Fibroblast of the conjunctiva (primary cell): Measurements from ENCODE around the gene HSPA12A.

Source experiments
- DNase-seq: peaks from one replicate; pipeline ENCODE4 v3.0.0-alpha.2; 2010; ENCODE audit warnings: low read depth

Gene HSPA12A

DNA sequence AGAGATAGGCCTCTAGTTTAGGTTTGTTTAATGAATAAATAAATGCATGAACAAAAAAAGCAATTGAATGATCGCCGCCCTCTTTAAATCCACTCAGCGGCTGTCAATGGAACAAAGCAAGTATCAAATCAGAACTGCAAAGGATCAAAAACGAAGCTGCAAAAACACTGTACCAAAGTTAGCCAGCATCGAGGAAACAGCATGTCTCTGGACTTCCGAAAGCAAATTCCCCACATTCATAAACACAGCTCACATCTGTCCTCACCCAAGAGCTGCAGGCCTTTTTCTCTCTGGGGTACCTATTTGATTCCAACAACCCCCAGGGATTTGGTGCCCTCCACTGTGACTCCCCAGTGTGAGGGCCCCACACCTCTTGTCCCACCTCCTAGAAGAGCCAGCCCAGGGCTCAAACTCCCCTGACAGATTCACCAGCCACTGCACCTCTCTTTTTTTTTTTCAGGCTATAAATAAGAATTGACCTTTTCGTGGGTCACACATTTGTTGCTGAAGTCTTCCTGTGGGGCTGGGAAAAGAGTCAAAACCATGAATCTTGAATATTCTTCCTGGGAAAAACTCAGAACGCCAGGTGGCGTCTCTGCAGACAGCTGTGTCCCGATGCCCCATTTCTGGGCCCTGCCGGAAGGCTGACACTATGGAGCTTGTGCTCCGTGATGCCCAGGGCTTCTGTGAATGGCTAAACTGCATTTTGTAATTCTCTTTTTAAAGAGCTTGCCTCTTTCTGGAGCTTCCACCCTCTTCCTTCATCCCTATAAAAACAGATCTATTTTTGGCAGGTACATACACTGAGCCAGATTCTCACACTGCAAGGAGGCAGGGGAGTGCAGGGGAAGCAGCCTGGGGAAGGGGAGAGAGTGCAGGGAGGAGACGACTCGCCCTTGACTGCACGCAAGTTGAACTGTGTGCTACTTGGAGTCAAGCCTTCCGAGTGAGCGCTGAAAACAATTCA, 51.7 kb downstream of the HSPA12A start:
- no peak for DNase-seq

DNA sequence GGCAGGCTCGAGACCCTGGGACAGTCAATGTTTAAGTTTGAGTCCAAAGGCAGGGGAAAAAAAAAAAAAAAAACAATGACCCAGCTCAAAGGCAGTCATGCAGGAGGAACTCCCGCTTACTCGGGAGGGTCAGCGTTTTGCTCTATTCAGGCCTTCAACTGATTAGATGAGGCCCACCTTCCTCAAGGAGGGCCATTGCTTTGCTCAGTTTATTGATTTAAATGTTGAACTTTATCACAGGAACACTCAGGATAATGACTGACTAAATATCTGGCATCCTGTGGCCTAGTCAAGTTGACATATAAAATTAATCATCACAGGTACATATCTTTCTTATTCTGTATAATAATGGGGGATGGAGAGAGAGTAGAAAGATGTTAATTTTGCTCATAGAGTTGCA, 52.6 kb downstream of the HSPA12A start:
- DNase-seq = no peak

DNA sequence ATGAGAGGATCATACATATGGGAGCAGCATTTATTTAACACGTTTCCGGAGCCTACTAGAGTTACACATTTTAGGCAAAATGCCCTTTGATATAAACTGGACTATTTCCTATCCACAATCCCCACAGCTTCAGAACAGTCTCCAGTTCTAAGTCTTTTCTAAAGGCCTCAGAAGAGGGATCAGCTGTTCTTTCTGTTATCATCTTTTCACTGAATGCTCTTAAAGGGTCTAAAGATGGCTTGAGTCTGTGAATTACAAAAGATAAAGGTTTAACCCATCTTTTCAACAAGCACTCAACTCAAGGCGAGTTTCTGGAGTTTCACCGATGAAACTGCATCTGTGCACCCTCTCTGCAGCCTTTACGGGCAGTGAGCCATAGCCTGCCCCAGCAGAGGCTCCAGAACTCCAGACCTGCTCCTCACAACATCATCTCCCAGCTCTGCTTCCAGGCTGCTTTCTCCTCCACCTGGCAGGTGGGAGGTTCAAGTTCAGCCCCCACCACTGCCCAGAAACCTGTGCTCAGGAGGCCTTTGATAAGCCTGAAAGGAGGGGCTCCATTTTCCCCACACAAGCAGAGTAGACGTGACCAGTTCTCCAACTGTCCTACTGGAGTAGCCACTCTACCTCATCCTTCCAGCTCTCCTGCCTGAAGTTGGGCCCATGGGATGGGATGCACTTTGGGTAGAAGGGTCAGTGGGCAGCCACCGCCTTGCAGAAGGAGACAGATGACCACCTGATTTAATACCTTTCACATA, 53.4 kb downstream of the HSPA12A start:
- no peak for DNase-seq

DNA sequence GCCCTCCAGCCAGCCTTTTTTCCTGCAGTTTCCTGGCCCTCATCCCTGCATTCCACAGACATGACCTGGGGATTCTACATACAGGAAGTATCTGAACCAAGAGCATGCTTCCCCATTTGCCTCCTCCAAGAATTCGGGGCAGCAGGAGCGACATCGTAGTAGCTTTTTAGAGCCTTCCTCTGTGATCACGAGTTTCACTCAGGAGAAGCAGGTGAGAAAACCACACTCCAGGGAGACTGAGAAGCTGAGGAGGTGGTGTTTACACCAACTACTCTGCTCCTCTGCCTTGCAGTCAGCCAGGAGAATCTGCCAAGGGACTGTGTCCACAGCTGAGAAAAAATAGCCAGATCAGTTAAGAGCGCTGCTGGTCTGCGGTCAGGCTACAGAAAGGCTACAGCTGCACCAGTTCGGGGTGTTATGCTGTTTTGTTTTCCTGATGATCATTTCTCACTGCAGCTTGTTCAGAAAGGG, 54.1 kb downstream of the HSPA12A start:
- DNase-seq = no peak

DNA sequence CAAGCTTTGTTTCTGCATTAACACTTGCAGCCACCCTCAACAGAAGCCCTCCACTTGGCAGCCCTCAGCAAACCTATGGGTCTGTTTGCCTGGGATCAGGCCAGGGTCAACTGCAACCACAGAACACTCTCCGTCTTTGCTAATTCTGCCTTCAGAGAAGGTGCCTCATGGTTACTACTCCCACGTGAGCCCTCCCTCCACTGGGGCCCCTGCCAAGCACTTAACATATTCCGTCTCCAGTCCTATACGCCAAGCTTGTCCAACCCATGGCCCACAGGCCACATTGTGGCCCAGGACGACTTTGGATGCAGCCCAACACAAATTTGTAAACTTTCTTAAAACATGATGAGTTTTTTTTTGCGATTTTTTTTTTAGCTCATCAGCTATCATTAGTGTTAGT, 54.7 kb downstream of the HSPA12A start:
- DNase-seq = no peak

DNA sequence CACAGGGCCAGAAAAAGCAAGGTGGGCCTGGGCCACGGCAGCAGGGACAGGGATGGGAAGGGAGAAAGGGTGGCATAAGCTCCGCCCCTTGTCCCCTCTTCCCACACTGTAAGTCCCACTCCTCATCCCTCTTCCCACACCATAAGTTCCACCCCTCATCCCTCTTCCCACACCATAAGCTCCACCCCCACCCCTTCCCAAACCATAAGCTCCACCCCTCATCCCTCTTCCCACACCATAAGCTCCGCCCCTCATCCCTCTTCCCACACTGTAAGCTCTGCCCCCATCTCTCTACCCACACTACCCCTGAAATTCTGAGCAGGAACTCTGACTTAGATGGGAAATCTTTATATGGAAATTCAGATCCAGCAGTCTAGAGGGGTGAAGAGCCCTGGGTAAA, 55.7 kb downstream of the HSPA12A start:
- no peak for DNase-seq

DNA sequence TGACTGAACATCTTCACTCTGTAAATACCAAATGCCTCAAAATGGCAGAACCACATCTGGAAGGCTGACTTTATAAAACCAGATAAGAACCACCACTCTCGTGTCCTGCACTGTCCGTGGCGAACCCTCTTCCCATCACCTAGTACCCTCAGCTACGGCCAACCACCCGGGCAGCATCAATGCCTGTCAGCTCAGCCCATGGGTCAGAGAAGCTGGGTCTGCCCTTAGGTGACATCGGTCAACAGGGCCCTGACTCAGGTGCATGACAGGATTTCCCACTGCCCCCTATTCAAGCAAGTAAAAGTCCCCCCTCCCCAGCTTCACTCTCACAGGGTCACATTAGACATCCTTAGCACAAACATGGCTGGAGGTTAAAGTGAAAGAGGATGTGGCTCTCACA, 56.6 kb downstream of the HSPA12A start:
- DNase-seq = no peak

DNA sequence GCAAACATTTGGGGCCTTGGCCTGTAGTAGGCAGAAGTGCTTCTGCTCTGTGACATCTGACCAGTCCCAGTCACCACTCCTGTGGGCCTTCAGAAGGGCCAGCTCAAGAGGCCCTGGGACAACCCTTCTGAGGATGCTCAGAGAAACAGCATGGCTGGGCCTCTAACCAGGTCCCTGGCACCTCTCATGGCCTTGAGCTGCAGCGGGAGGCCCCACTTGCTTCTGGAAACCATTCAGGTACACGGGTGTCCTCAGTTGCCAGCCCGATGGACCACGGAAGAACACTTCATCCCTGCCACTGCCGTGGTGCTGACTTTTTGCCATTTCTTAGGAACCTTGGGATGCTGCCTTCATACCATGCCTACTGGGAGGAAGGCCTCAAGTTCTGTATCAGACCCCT, 57.6 kb downstream of the HSPA12A start:
- DNase-seq = no peak

DNA sequence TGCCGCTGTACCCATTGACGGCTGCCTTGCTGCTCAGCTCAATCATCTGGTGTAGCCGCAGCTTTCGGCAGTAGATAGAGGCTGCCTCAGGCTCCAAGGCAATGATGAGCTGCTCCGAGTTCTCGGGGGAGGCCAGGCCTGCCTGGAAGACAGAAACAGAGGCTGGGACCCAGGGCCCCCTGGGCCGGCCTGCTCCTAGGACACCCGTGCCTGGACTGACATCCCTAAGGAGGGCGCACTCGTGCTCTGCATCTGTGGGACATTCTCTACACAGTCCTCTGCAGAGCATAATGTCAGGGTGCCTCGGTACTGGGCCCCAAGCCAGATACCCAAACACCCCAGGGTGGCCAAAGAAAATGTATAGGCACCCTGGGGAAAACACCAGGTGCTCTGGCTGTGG, 58.5 kb downstream of the HSPA12A start:
- DNase-seq = no peak

DNA sequence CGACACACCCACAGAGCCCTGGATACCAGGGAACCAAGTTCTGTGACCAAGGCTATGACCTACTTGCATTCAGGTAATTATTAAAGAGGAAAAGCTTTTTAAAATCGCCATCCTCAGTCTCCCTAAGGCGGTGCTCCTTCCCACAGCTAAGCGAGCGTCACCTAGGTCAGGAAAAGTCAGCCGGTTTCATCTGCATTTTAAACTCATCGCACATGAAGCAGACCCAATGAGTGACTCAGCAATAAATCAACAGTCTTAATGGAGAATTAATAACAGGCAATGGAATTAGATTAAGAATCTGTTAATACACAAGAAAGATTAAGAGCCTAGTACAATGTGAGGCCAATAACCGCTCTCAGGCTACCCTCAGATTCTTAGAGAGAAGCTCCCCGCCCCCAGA, 59.2 kb downstream of the HSPA12A start:
- no peak for DNase-seq

DNA sequence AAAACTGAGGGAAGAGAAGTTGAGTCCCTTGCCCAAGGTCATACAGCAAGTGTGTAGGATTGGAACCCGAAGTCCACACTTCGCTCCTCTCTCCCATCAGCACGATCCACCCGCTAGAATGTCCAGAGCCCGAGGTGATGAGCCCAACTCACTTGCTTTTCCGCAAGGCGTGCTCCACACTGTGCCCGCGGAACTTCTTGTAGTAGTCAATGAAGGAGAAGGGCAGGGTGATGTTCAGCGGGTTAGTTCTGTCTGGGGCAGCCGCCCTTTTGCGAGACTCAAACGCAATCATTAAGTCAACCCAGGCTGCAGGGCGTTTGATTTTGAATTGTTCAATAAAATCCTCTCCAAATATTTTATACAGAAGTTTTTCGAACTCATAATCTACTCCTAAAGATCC, 63.0 kb downstream of the HSPA12A start:
- DNase-seq = no peak

DNA sequence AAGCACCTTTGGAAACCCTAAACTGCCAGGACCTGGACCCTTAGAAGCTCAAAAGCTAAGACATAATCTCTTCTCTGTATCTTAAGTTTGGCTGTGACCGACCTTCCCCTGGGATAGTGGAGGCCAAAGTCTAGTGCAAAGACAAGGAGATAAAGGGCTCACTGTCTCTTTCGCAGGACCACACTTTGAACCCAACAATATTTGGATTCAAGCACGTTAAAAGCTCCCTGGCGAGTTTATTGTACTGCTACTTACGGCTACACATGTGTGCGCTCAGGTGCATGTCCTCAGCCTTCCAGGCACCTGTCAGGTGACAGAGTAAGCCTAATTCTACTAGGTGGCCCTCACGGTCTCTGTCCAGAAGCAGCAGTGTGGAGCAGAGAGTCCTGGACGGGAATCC, 65.7 kb downstream of the HSPA12A start:
- no peak for DNase-seq

DNA sequence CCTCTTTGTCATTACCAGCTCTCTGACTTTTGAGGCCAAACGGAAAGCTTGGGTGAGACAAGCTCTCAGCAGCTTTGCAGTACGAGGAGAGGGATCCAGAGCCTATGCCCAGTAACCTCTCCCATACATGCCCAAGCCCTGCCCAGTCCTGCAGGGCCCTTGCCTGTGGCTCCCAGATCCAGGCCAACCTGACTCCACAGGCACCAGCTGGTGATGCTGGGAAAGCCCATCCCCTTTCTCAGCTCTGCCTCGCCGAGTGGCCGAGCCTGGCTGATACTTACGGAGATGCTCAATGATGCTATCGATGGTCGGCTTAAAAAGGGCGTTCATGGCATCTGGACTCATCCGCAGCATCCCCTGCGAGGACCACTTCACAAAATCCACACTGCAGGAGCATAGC, 66.2 kb downstream of the HSPA12A start:
- no peak for DNase-seq

DNA sequence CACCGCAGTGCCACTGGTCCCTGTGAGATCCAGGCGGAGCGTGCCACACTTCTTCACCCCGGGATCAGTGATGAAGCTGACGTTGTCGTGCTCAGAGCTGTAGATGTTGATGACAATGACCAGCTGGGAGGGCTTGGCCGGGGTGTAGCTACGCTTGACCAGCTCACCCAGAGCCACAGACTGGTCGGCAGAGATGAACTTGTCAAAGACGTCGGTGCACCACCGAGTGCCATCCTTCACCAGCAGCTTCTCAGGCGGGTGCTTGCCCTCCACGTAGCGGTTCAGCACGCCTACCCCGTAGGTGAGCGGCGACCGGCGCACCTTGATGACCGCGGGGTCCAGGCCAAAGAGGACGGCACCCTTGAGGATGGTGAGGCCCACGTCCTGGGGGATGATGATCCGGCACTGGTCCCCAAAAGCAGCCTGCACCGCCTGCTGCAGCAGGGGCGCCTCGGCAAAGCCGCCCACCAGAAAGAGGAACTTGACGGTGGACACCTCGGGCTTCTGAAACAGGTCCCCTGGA, 67.4 kb downstream of the HSPA12A start:
- DNase-seq = no peak

DNA sequence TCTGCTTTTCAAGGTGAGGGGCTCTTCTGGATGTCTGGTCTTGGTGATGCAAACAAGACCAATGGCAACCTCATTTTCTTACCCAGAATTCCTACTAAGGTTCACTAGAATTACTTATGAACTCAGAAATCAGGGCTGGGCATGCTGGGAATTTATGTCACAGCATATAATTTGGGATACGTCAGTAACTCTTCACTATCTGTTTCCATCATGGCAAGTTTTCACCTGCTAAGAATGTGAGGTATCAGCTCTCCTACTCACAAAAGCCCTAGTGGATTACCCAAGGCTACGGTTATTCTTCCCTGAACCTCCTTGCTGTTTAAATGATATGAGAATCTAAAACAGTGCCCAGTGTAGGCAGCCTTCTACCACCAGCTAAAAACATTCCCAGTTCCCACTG, 68.5 kb downstream of the HSPA12A start:
- no peak for DNase-seq

DNA sequence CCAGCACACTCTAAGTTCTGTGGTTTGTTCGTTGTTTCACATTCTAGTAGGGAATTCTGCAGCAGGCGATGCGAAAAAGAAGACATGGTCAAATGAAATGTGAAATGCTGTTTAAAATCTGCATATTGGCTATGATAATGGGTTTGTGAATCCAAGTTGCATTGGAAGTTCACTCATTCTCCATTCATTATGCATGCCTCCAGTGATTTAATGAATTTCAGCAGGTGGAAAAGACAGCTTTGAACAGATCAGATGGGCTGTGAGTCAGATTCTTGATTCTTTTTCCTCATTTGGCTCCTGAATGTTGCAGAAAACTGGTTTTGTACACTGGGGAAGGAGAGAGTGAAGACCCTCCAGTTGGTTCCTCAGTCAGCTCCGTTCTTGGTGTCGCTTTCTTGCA, 69.5 kb downstream of the HSPA12A start:
- DNase-seq = no peak

DNA sequence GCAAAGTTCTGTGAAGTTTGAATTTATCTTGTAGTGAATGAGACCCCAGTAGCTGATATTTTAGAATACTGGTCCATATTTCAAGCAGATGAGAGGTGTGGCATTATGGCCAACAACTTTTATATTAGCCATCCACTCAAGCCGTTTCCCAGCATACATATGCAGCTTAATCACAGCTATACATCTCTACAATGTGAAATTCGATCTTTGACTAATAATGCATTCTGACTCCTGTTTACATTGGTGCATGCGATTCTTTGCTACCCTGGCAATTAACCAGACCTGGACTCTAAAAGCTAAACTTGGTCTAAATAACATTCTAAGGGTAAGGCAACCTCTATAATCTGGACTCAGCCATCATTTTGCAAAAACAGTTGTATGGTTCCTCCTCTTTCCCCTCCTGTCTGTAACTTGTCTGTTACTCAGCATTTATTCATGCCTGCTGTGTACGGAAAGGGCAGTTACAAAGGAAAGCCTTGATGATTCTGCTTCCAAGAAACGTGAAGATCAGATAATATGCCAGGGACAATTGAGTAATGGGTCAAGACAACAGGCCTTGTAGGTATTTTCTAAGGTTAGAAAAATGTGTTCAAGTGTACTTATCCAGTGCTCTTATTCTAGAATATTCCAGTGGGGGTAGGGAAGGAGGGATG, 71.0 kb downstream of the HSPA12A start:
- no peak for DNase-seq

DNA sequence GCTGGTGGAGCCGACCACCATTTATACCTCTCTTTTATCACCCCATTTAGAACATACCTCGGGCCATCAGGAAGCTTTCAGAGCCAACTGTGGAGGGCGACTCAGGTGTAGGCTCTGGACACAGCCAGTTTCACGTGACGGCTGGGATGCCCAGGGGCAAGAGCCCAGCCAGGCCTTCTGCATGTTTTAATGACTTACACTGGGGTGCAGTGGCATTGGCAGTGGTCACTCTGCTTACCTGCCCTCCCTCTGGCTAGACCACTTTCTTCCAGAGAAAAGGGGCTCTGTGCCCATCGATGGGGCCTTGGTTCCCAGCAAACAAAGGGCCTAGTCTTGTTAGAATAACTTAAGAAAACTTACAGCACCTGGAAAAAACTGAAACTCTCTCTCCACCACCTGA, 71.7 kb downstream of the HSPA12A start:
- no peak for DNase-seq

DNA sequence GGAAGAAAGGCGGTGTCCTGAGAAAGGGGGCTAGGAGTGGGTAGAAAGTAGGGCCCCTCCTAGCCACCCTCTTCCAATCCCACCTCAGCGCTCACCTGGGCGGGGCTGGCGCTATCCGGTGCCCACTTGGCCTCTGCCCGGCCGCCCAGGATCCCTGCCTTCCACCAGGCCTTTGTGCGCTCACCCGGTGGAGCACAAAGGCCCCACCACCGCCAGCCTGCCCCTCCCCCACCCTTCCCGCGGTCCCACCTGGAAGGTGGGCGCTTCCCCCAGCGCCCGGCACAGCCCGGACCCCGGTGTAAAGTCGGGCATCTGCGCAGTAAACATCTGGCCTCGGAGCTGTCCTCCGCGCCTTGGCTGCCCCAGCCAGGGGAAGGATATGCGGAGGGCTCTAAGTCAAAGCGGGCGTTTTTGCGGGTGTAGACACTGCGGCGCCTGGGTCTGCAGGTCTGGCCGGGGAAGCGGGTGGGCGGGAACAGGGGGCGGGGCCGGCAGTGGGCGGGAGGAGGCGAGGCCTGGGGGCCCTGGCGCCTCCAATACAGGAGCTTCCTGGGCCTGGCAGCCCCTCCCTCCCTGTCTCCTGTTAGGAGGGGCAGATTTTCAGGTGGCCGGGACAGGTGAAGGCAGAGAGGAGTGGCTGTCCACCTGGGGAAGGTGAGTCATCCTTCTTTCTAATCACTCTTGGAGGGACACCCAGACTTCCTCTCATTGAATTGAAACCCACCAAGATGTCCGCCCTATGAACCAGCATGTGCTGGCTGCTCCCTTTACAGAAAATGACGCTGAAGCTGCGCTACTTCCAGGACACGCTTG, 72.3 kb downstream of the HSPA12A start:
- DNase-seq = no peak

DNA sequence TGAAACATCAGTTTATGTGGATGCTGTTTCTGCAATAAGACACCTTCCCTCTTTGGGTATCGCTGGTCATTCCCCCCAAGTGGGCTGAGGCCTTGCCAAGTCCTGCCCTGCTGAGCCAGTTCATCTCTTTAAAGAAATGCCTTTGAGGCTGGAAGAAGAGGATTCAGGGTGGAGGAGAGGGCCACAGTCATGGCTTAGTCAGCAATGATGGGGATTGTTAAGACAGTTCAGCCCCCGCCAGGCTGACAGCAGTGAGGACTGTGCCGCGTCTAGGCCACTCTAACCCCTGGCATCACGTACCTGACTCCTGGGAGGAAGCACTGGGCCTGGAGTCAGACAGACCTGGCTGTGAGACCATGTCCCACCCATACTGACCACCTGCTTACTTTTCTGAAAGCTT, 73.3 kb downstream of the HSPA12A start:
- no peak for DNase-seq

DNA sequence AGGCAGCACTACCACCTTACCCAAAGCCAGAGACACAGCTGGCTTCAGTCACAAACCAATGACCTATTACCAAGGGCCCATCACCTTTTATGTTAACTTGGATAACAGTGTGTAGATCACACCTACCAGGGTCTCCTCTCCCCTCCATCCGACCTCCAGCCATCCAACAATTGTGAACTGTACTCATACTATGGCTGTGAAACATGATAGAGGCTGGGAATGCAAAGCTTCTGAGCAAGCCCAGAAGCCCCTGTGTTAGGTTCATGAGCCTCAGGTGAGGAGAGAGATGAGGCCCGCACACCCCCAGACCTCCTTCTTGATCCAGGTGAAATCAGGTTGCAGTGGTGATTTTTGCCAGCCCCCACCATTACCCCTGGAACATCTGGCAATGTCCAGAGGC, 73.9 kb downstream of the HSPA12A start:
- no peak for DNase-seq

DNA sequence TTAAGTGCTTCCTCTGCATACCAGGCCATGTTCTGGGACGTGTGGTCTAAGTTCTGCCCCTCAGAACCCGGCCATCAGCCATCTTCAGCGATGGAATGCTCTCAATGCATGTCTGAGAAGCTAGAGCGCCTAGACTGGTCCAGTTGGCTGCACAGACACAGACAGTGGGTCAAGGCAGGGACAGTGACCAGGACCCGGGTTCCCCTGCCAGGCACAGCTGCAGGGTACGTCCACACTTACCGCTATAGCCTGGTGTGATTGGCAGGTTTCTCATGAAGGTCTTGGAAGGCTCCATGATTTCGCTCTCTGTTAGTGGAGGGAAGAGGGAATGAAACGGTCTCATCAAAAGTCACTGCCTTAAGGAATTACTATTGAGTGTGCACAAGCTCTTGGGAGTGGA, 74.3 kb downstream of the HSPA12A start:
- DNase-seq = no peak
